H9 (cell line): ENCODE measurements around the gene GLB1L2. TPM values are rescaled to one million over a fixed set of nuclear protein-coding genes. Genes with fewer than 3 reads are reported as not detected.

Experiments used
- DNase-seq: peaks from one replicate; pipeline ENCODE4 v3.0.0-alpha.2; 2017
- H2AFZ ChIP-seq: one replicate; pipeline ENCODE4 v1.6.1; 2013; ENCODE audit warnings: mild to moderate bottlenecking, low read length, control low read depth, moderate library complexity
- H2AK5ac ChIP-seq: 2 replicates; pipeline ENCODE4 v1.6.1; 2013; ENCODE audit warnings: low read length, control low read depth, mixed read lengths; ENCODE audit not compliant: insufficient read length
- H2BK120ac ChIP-seq: one replicate; pipeline ENCODE4 v1.6.1; 2013; ENCODE audit warnings: low read depth, mild to moderate bottlenecking, low read length, control low read depth, inconsistent platforms; ENCODE audit not compliant: poor library complexity, severe bottlenecking
- H2BK12ac ChIP-seq: 2 replicates; pipeline ENCODE4 v1.6.1; 2013; ENCODE audit warnings: low read length, control low read depth, mixed read lengths, low read depth; ENCODE audit not compliant: insufficient read length
- H2BK15ac ChIP-seq: 2 replicates; pipeline ENCODE4 v1.6.1; 2013; ENCODE audit warnings: low read depth, low read length, control low read depth
- H2BK20ac ChIP-seq: one replicate; pipeline ENCODE4 v1.6.1; 2013; ENCODE audit warnings: low read depth, mild to moderate bottlenecking, low read length, control low read depth, inconsistent platforms; ENCODE audit not compliant: poor library complexity, severe bottlenecking
- H2BK5ac ChIP-seq: 2 replicates; pipeline ENCODE4 v1.6.1; 2013; ENCODE audit warnings: low read length, control low read depth, mixed read lengths; ENCODE audit not compliant: insufficient read length
- H3K14ac ChIP-seq: 2 replicates; pipeline ENCODE4 v1.6.1; 2013; ENCODE audit warnings: low read length, control low read depth; ENCODE audit not compliant: insufficient read depth
- H3K18ac ChIP-seq: 2 replicates; pipeline ENCODE4 v1.6.1; 2013; ENCODE audit warnings: low read depth, mild to moderate bottlenecking, mixed read lengths, low read length, control low read depth; ENCODE audit not compliant: insufficient read length
- H3K23ac ChIP-seq: 2 replicates; pipeline ENCODE4 v1.6.1; 2013; ENCODE audit warnings: low read length, control low read depth, mixed read lengths, low read depth; ENCODE audit not compliant: insufficient read length
- H3K23me2 ChIP-seq: 2 replicates; pipeline ENCODE4 v1.6.1; 2013; ENCODE audit warnings: low read depth, mild to moderate bottlenecking, mixed read lengths, low read length, control low read depth; ENCODE audit not compliant: insufficient read length, poor library complexity, severe bottlenecking
- H3K27ac ChIP-seq: 2 replicates; pipeline ENCODE4 v1.5.1; 2013; ENCODE audit warnings: low read length, control low read depth, mixed read lengths, low read depth; ENCODE audit not compliant: insufficient read length
- H3K27me3 ChIP-seq: 2 replicates; pipeline ENCODE4 v1.6.1; 2013; ENCODE audit warnings: low read length, control low read depth, inconsistent platforms; ENCODE audit not compliant: insufficient read depth
- H3K4ac ChIP-seq: 2 replicates; pipeline ENCODE4 v1.6.1; 2013; ENCODE audit warnings: low read depth, mild to moderate bottlenecking, control low read depth, inconsistent platforms, low read length, moderate library complexity
- H3K4me1 ChIP-seq: 2 replicates; pipeline ENCODE4 v1.6.1; 2013; ENCODE audit warnings: low read length, control low read depth, inconsistent platforms; ENCODE audit not compliant: insufficient read depth
- H3K4me2 ChIP-seq: 2 replicates; pipeline ENCODE4 v1.6.1; 2013; ENCODE audit warnings: low read length, control low read depth, mixed read lengths; ENCODE audit not compliant: insufficient read length, insufficient read depth
- H3K56ac ChIP-seq: 2 replicates; pipeline ENCODE4 v1.6.1; 2013; ENCODE audit warnings: low read depth, mild to moderate bottlenecking, mixed read lengths, low read length, control low read depth; ENCODE audit not compliant: insufficient read length
- H3K79me1 ChIP-seq: 2 replicates; pipeline ENCODE4 v1.6.1; 2013; ENCODE audit warnings: low read depth, mild to moderate bottlenecking, moderate library complexity, low read length, control low read depth, inconsistent platforms; ENCODE audit not compliant: insufficient read depth, poor library complexity, severe bottlenecking
- H3K79me2 ChIP-seq: 2 replicates; pipeline ENCODE4 v1.6.1; 2013; ENCODE audit warnings: low read length, control low read depth, inconsistent platforms; ENCODE audit not compliant: insufficient read depth
- H3K9ac ChIP-seq: 2 replicates; pipeline ENCODE4 v1.6.1; 2013; ENCODE audit warnings: low read length, control low read depth, mixed read lengths; ENCODE audit not compliant: insufficient read length; ENCODE audit errors: extremely low read depth
- H3K9me3 ChIP-seq: one replicate; pipeline ENCODE4 v1.6.1; 2013; ENCODE audit warnings: low read depth, low read length, inconsistent platforms; ENCODE audit not compliant: control insufficient read depth
- H3T11ph ChIP-seq: one replicate; pipeline ENCODE4 v1.6.1; 2013; ENCODE audit warnings: mild to moderate bottlenecking, low read length, control low read depth, inconsistent platforms
- H4K20me1 ChIP-seq: one replicate; pipeline ENCODE4 v1.6.1; 2013; ENCODE audit not compliant: control insufficient read depth, insufficient read length, insufficient read depth
- H4K5ac ChIP-seq: 2 replicates; pipeline ENCODE4 v1.6.1; 2013; ENCODE audit warnings: low read depth, mild to moderate bottlenecking, mixed read lengths, low read length, control low read depth; ENCODE audit not compliant: insufficient read length
- H4K8ac ChIP-seq: replicated peaks from 2 replicates; pipeline ENCODE4 v1.6.1; 2013; ENCODE audit warnings: low read length, control low read depth, mixed read lengths, low read depth; ENCODE audit not compliant: insufficient read length
- H4K91ac ChIP-seq: 2 replicates; pipeline ENCODE4 v1.6.1; 2013; ENCODE audit warnings: low read depth, mild to moderate bottlenecking, moderate library complexity, mixed read lengths, low read length, control low read depth; ENCODE audit not compliant: insufficient read length
- H3K27ac Mint-ChIP-seq, 3 experiments: 2 replicates in 2 of 3; 3 replicates in 1 of 3; pipeline ENCODE4 v1.8.0; 2020 to 2021; ENCODE audit warnings: mixed read lengths in 3 of 3, mild to moderate bottlenecking in 1 of 3, moderate library complexity in 1 of 3
- H3K27me3 Mint-ChIP-seq: 2 replicates; pipeline ENCODE4 v1.8.0; 2021; ENCODE audit warnings: low read depth, mild to moderate bottlenecking, moderate library complexity, mixed read lengths
- H3K36me3 Mint-ChIP-seq, 3 experiments: 2 replicates in 2 of 3; 3 replicates in 1 of 3; pipeline ENCODE4 v1.8.0; 2020 to 2021; ENCODE audit warnings: low read depth in 3 of 3, mixed read lengths in 3 of 3; ENCODE audit not compliant: insufficient read depth in 1 of 3
- H3K4me1 Mint-ChIP-seq, 2 experiments: 2 replicates each; pipeline ENCODE4 v1.8.0; 2020; ENCODE audit warnings: mixed read lengths in 2 of 2
- H3K4me3 Mint-ChIP-seq, 2 experiments: 2 replicates in 1 of 2; 3 replicates in 1 of 2; pipeline ENCODE4 v1.8.0; 2020 to 2021; ENCODE audit warnings: mild to moderate bottlenecking in 2 of 2, mixed read lengths in 2 of 2, moderate library complexity in 1 of 2
- H3K9me3 Mint-ChIP-seq, 2 experiments: 2 replicates in 1 of 2; 3 replicates in 1 of 2; pipeline ENCODE4 v1.8.0; 2020; ENCODE audit warnings: mild to moderate bottlenecking in 2 of 2, mixed read lengths in 2 of 2, moderate library complexity in 1 of 2
- WGBS: extraction: QIAGEN DNeasy Blood & Tissue Kit; methylation state at CpG from one replicate; pipeline ENCODE4 v1.1.7; 2013; ENCODE audit warnings: missing lambda C conversion rate, low lambda C conversion rate, mixed read lengths; ENCODE audit not compliant: insufficient read length; ENCODE audit errors: extremely low coverage; 5-methylcytosine and 5-hydroxymethylcytosine counted together
- total RNA-seq: library from RNA; stranded (reverse); gene quantifications from 2 replicates; pipeline ENCODE4 v1.2.1, GENCODE V29; 2021
- TF ChIP-seq, protein P1 (sequence below): fragments of 200-600 bp; sonication (generic); conservative IDR thresholded peaks from 3 replicates; pipeline ENCODE4 v1.8.0; 2021; ENCODE audit warnings: antibody characterized with exemption, mild to moderate bottlenecking

The GLB1L2 gene
- total RNA-seq, 1 experiment from 2014 or later = 2.4 TPM

DNA sequence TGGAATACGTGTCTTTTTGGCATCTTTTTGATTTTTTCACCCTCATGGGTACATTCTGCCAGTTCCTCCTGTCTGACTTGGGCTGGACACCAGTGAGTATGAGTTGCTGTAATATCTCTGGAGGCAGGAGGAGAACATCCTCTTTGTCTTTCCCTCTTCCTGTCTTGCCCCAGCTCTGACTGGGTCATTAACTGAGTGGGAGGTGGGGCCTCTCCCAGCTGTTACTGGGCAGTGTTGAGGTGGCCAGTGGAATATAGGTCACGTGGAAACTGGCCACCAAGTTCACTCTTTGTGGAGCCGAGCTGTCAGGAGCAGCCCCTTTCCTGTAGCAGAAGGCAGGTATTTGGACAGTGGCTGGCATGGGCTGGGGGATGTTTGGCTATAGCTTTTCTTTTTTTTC lies 2.2 kb downstream of the GLB1L2 start:
- Histone ChIP-seq H3K23ac (no peak overlapping the region), H3K27ac (no peak overlapping the region), H2BK15ac (no peak overlapping the region), H3K4me1 (0 out of 2 replicates have a peak, but pooled peaks cover 3% of the 10 kb centered on the region), H2BK20ac (no peak overlapping the region), H2BK5ac (no peak overlapping the region), H3K4ac (no peak overlapping the region), H3K14ac (no peak overlapping the region), H4K20me1 (no peaks in the 10 kb centered on the region), H3K79me1 (no peaks in the 10 kb centered on the region), H4K5ac (no peak overlapping the region), H3K56ac (no peak overlapping the region), H3K79me2 (no peaks in the 10 kb centered on the region), H3K9me3 (no peaks in the 10 kb centered on the region), H3K27me3 (no peaks in the 10 kb centered on the region; the same call in 1 of the 2 replicates), H2BK120ac (no peak overlapping the region), H4K8ac (no peak overlapping the region), H3K18ac (no peak overlapping the region), H2AFZ (no peak overlapping the region), H3K4me2 (no peak overlapping the region), H2BK12ac (no peak overlapping the region), H3K23me2 (peaks cover 3% of the 10 kb centered on the region), H3T11ph (no peak overlapping the region), H3K9ac (no peak overlapping the region), H4K91ac (no peak overlapping the region), H2AK5ac (no peak overlapping the region)
- no peak overlapping the region for H3K27ac Mint-ChIP-seq
- DNase-seq = no peak
- no peaks in the 10 kb centered on the region for H3K36me3 Mint-ChIP-seq
- H3K27me3 Mint-ChIP-seq = peaks cover 63% of the 10 kb centered on the region
- no peaks in the 10 kb centered on the region for H3K9me3 Mint-ChIP-seq
- peaks cover 24% of the 10 kb centered on the region in 2 experiments for H3K4me1 Mint-ChIP-seq
- no CpG with 5 or more reads among the region's 3 CpGs for WGBS
- TF ChIP-seq, protein P1, sequence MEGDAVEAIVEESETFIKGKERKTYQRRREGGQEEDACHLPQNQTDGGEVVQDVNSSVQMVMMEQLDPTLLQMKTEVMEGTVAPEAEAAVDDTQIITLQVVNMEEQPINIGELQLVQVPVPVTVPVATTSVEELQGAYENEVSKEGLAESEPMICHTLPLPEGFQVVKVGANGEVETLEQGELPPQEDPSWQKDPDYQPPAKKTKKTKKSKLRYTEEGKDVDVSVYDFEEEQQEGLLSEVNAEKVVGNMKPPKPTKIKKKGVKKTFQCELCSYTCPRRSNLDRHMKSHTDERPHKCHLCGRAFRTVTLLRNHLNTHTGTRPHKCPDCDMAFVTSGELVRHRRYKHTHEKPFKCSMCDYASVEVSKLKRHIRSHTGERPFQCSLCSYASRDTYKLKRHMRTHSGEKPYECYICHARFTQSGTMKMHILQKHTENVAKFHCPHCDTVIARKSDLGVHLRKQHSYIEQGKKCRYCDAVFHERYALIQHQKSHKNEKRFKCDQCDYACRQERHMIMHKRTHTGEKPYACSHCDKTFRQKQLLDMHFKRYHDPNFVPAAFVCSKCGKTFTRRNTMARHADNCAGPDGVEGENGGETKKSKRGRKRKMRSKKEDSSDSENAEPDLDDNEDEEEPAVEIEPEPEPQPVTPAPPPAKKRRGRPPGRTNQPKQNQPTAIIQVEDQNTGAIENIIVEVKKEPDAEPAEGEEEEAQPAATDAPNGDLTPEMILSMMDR = no peak
- H3K4me3 Mint-ChIP-seq = peak overlapping the region in 1 of 2 experiments; percentile 24; a peak in 1 of 5 replicates
